NCI-H2196 treated with DMSO at 0.1 percent for 48 hours (cell line): ENCODE measurements around the gene DMRTB1.

Source experiments
- DNase-seq: peaks from one replicate; lab custom pipeline; 2025; ENCODE audit not compliant: unreplicated experiment; lab: John Stamatoyannopoulos, UW

The DMRTB1 gene

GRCh38 chr1:53507116-53507820 is 48.1 kb downstream of the DMRTB1 start:
- no peak for DNase-seq

GRCh38 chr1:53508056-53508990 is 49.1 kb downstream of the DMRTB1 start:
- DNase-seq = no peak

- no peak for DNase-seq
Measured at GRCh38 chr1:53508991-53509666, 49.9 kb downstream of the DMRTB1 start.

DNA sequence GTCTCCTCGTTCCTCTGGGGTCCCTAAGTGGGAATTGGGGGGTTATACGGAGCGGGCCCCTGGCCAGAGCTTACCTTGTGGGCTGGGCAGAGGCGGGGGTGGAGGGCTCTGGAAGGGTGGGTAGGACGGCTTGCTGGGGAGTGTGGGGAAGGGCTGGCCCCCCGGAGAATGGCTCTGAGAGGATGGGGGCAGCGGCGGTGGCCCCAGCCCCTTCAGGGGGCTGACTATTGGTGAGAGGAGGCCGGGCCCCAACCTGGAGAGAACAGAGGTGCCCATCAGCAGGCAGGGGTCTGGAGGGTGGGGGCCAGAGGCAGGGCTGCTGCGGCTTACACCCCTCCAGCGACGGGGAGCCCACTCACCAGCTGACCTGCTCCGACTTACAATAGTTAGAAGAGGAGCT is 50.6 kb downstream of the DMRTB1 start:
- DNase-seq = no peak

DNA sequence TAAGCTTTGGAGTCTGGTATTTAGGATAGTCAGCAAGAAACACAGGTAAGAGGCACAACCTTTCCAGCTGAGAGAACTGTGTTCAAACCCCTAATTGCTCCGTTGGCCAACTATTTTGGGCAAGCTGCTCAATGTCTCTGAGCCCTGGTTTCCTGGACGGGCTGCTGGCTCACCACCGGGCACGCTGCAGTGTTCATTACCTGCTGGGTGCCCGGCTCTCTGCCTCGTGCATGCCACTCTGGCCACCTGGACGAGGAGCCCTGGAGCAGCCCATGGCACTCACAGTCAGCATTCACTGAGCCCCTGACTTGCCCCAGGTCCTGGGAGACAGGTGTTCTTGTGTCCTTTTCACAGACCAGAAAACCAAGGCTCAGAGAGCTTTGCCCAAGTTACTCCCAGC is 51.0 kb downstream of the DMRTB1 start:
- no peak for DNase-seq

DNA sequence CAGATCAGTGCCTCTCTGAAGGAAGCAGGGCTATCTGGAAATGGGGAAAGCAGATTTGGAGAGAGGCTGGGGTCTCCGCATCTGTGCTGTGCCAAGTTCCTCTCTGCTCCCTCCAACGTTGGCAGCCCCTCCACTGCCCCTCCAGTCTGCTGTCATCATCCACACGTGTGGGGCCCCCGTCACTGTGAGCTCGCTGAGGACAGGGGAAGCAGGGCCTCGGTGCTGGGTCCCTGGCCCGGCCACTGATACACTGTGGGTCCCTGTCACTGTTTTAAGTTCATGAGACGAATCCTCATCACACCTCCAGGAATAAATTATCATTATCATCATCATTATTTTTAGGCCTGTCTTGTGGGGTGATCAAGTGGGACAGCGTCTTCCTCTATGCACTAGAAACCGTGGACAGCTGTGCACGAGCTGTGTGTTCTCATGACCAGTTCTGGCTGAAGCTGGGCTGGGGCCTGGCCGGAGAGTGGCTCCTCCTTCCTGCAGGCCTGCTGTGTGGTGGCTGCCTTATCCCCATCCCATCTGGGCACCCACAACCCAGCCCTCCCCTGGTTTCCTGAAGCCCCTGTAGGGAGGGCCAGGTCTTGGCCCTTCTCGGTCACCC is 52.2 kb downstream of the DMRTB1 start:
- no peak for DNase-seq

- peak; percentile 38 for DNase-seq
Measured at GRCh38 chr1:53511933-53512806, 53.0 kb downstream of the DMRTB1 start.

DNA sequence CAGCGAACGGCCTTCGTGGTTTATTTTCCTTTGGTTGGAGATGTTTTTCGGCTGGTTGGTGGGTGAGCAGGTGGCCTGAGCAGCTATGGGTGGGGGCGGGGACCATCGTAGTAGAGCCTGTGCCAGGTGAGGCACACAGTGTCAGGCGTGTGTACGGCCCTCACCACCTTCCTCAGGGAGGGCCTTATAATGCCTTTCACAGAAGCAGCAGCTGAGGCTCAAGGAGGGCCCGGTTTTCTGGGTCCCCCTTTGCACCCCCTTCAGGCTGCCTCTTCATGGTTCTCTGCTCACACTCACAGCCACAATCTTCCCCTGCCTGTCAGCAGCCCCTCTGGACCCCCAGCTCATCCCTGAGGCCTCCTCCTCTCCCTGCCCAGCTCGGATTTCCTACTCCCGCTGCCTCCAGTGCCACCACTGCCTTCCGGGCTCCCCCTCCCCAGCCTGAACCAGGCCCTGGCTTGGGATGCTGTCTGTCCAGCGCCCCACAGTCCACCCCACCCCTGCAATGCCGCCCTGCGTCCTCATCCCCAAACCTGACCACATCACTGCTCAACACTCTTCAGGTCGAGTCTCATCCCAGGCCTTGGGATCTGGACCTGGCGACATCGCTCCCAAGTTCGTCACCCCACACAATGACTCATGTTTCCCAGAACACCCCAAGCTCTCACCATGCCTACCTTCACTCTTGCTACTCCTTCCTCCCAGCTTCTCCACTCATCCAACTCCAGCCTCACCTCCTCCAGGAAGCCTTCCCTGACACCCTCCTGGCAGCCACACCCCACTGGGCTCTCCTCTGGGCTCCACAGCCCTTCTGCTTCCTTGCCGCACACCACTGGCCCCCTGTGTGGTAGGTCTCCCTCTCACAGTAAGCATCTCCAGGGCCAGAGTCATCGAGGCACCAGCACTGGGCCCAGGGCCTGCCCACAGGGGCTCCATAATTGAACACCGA is 53.9 kb downstream of the DMRTB1 start:
- no peak for DNase-seq

DNA sequence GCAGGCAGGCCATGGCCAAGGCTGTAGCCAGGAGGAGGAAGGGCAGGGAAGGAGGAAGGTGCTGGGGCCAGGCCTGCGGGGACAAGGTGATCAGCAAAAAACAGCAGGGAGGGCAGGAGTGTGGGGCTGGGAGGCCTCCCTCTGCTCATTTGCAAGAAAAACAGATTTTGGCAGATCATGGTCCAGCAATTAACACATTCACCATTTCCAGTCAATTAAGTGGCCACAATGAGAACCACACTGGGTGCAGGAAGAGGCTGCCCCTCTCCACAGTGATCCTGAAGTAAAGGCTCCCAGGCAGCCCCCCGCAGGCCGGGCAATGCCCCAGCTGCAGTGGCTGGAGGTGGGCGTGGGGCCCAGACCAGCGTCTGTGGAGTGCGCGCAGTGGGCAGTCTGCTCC is 54.6 kb downstream of the DMRTB1 start:
- no peak for DNase-seq

DNA sequence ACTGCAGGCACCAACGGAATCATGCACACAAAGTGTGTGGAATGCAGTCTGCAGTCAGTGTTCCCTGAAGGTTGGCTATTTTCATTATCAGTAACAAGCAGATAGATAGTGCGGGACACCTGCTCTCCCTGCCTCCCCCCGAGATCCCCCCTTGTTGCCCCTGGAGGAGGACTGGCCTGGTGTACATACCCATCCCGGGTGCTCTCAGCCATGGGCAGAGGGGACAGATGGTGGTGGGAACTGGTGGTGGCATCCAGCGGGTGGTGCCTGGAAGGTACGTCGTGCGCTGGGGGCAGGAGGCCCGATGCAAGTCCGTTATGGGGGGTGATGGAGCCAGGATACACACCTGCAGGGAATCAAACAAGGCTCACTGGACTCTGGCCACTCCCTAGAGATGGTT is 55.2 kb downstream of the DMRTB1 start:
- no peak for DNase-seq

GRCh38 chr1:53516181-53516580 is 57.0 kb downstream of the DMRTB1 start:
- DNase-seq = no peak
